BJ (cell line): ENCODE results near the gene RASEF. TPM values are rescaled to one million over a fixed set of nuclear protein-coding genes. Genes with fewer than 3 reads are reported as not detected.

Experiments used
- CTCF ChIA-PET: fragments of 350-600 bp; formaldehyde crosslinking; extraction: SDS; loops from one replicate; lab custom pipeline; 2021; ENCODE audit warnings: antibody characterized with exemption, inconsistent platforms; lab: Yijun Ruan, JAX
- POLR2A ChIA-PET: fragments of 300-600 bp; sonication (Branson Sonifier 250); formaldehyde crosslinking; extraction: SDS; loops from one replicate; lab custom pipeline; 2021; ENCODE audit warnings: antibody characterized with exemption; lab: Charles Lee
- DNase-seq: peaks from one replicate; pipeline ENCODE4 v3.0.0-alpha.2; 2011; ENCODE audit warnings: low read depth
- H3K27me3 ChIP-seq: 2 replicates; pipeline ENCODE4 v1.6.0; 2011; ENCODE audit warnings: low read length; ENCODE audit not compliant: control insufficient read depth, insufficient read depth
- H3K36me3 ChIP-seq: 2 replicates; pipeline ENCODE4 v1.5.1; 2011; ENCODE audit warnings: low read length; ENCODE audit not compliant: control insufficient read depth, insufficient read depth
- H3K4me3 ChIP-seq: 2 replicates; pipeline ENCODE4 v1.5.1; 2011; ENCODE audit warnings: low read depth, mild to moderate bottlenecking, control low read depth, low read length
- polyA plus RNA-seq: library from polyadenylated mRNA; depleted of rRNA; stranded (reverse); fragments of >200 nt; gene quantifications from 2 replicates; pipeline ENCODE4 v1.2.3, GENCODE V29; 2011
- TF ChIP-seq, protein P1 (sequence below): IDR thresholded peaks from 2 replicates; pipeline ENCODE4 v1.5.1; 2011; ENCODE audit warnings: low read depth, mild to moderate bottlenecking, control low read depth, inconsistent platforms, low read length, moderate library complexity; ENCODE audit not compliant: insufficient read depth

Gene RASEF
- polyA plus RNA-seq, 1 experiment, result not detected

GRCh38 chr9:83059417-83059816, 3.5 kb downstream of the RASEF start:
- TF ChIP-seq, protein P1, sequence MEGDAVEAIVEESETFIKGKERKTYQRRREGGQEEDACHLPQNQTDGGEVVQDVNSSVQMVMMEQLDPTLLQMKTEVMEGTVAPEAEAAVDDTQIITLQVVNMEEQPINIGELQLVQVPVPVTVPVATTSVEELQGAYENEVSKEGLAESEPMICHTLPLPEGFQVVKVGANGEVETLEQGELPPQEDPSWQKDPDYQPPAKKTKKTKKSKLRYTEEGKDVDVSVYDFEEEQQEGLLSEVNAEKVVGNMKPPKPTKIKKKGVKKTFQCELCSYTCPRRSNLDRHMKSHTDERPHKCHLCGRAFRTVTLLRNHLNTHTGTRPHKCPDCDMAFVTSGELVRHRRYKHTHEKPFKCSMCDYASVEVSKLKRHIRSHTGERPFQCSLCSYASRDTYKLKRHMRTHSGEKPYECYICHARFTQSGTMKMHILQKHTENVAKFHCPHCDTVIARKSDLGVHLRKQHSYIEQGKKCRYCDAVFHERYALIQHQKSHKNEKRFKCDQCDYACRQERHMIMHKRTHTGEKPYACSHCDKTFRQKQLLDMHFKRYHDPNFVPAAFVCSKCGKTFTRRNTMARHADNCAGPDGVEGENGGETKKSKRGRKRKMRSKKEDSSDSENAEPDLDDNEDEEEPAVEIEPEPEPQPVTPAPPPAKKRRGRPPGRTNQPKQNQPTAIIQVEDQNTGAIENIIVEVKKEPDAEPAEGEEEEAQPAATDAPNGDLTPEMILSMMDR, result no peak
- no peak for DNase-seq
- CTCF ChIA-PET, result no interaction called here
- Histone ChIP-seq H3K36me3 (no peaks in the 10 kb centered on the region), H3K27me3 (peaks cover 14% of the 10 kb centered on the region), H3K4me3 (no peak overlapping the region)
- POLR2A ChIA-PET, result no interaction called here

DNA sequence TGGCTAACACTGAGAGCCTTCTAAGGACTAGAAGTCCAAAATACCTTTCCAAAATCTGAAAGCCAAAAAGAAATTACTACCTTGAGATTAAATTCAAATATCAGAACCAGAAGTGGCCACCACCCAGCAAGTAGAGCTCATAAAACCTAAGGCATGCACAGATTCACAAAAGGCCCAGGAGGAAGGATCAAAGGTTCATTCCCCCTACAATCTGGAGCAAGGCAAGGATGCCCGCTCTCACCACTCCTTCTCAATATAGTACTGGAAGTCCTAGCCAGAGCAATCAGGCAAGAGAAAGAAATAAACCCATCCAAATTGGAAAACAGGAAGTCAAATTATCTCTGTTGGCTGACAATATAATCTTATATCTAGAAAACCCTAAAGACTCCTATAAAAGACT, 6.0 kb downstream of the RASEF start:
- ChIA-PET POLR2A (no interaction called here), CTCF (interaction anchor here (0.9 kb wide), 1 partner anchor 11 kb away, joined by 3 read pairs; no protein-coding TSS in a partner anchor)
- DNase-seq, result no peak

GRCh38 chr9:83056174-83056573, 6.8 kb downstream of the RASEF start:
- Histone ChIP-seq H3K36me3 (no peaks in the 10 kb centered on the region), H3K4me3 (no peak overlapping the region), H3K27me3 (peaks cover under 1% of the 10 kb centered on the region)
- POLR2A ChIA-PET, result no interaction called here
- no peak for DNase-seq
- TF ChIP-seq, protein P1, result no peak
- CTCF ChIA-PET, result no interaction called here

More for the DNA sequence above, 6.0 kb downstream of the RASEF start:
- TF ChIP-seq, protein P1, result no peak
- Histone ChIP-seq H3K36me3 (no peaks in the 10 kb centered on the region), H3K4me3 (no peak overlapping the region), H3K27me3 (peaks cover 6% of the 10 kb centered on the region)

GRCh38 chr9:83047839-83048775, 14.8 kb downstream of the RASEF start:
- Histone ChIP-seq H3K36me3 (no peaks in the 10 kb centered on the region), H3K4me3 (no peak overlapping the region), H3K27me3 (peaks cover 6% of the 10 kb centered on the region; the same call in 1 of the 2 replicates)
- no peak for DNase-seq
- ChIA-PET CTCF (no interaction called here), POLR2A (no interaction called here)
- TF ChIP-seq, protein P1, result no peak

GRCh38 chr9:83043597-83043996, 19.3 kb downstream of the RASEF start:
- DNase-seq, result peak; percentile 77
- POLR2A ChIA-PET, result no interaction called here
- Histone ChIP-seq H3K36me3 (no peaks in the 10 kb centered on the region), H3K27me3 (peaks cover 10% of the 10 kb centered on the region), H3K4me3 (no peak overlapping the region)
- TF ChIP-seq, protein P1, result no peak
- CTCF ChIA-PET, result no interaction called here
